Activated T-cell treated with anti-CD3 and anti-CD28 coated beads, Interleukin-2, amount 50 U/mL, for 4 hours (primary cell): Measurements from ENCODE around the gene EIF4E. TPM values are rescaled to one million over a fixed set of nuclear protein-coding genes. Genes with fewer than 3 reads are reported as not detected.

Experiments
- ATAC-seq, 2 donors: fragments of 200-7000 bp; cut with Tn5 transposase; one replicate each; pipeline ENCODE4 v1.10.0; 2021
- DNase-seq: peaks from one replicate; pipeline ENCODE4 v3.0.0-alpha.2; 2020
- H3K27me3 Mint-ChIP-seq: one replicate; pipeline ENCODE4 v1.8.0; 2021; ENCODE audit warnings: low read depth, mixed read lengths
- H3K36me3 Mint-ChIP-seq: one replicate; pipeline ENCODE4 v1.8.0; 2022; ENCODE audit warnings: mixed read lengths; ENCODE audit not compliant: insufficient read depth
- H3K4me1 Mint-ChIP-seq: one replicate; pipeline ENCODE4 v1.8.0; 2021; ENCODE audit warnings: low read depth, mixed read lengths
- H3K4me3 Mint-ChIP-seq: one replicate; pipeline ENCODE4 v1.8.0; 2021; ENCODE audit warnings: mild to moderate bottlenecking, moderate library complexity, mixed read lengths
- H3K9me3 Mint-ChIP-seq: one replicate; pipeline ENCODE4 v1.8.0; 2021; ENCODE audit warnings: mixed read lengths
- total RNA-seq, 3 donors: library from RNA; stranded (reverse); gene quantifications; one replicate each; pipeline ENCODE4 v1.2.1, GENCODE V29; 2021

EIF4E gene, protein sequence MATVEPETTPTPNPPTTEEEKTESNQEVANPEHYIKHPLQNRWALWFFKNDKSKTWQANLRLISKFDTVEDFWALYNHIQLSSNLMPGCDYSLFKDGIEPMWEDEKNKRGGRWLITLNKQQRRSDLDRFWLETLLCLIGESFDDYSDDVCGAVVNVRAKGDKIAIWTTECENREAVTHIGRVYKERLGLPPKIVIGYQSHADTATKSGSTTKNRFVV
- total RNA-seq: 100 to 1,000 TPM; 196 to 204 (median 198) TPM

DNA sequence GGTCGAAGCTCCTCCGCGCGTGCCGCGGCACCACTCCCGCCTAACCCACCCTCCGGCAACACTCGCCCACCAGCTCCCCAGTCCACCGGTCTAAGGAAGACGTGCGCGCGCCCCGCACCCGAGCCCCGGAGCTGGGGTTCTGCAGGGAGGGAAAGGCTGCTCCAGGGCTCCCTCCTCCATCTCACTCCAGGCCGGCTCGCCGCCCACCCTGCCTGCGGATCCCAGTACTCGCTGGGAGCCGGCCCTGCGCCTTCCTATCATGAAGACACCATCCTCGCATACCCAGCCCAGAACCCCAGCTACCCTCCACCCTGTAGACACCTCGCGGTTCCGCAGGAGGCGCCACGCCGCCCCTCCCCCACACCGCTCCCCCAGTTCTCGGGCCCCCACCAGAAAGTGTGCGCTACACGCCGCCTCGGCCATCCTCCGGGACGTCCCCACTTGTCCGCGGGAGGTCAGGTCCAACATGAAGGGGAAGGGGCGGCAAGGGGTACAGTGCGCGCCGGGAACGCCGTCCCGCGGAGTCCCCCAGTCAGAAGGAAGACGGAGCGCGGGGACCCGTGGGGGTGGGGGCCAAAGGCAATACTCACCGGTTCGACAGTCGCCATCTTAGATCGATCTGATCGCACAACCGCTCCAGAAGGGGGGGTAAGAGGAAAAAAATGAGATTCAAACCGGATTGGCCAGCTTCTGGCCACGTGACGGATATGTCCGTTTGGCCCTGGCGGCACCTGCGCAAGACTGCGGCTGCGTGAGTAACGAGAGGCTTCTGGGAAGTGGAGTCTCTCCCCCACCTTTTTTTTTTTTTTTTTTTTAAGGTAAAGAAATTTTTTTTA, at the start of gene EIF4E:
Gene EIF4E, minus strand, starts transcription at position 629 of the 836 bp plus-strand sequence. Its CDS starts 21 bp downstream, at position 608.
- peak; percentile 94 for DNase-seq
- Mint-ChIP-seq H3K27me3 (no peaks in the 10 kb centered on the region), H3K9me3 (no peaks in the 10 kb centered on the region), H3K4me1 (peaks cover 37% of the 10 kb centered on the region), H3K36me3 (peaks cover 11% of the 10 kb centered on the region), H3K4me3 (peak within 1 kb of the TSS; percentile 100)
- peak; percentile 74 to 78 for ATAC-seq

DNA sequence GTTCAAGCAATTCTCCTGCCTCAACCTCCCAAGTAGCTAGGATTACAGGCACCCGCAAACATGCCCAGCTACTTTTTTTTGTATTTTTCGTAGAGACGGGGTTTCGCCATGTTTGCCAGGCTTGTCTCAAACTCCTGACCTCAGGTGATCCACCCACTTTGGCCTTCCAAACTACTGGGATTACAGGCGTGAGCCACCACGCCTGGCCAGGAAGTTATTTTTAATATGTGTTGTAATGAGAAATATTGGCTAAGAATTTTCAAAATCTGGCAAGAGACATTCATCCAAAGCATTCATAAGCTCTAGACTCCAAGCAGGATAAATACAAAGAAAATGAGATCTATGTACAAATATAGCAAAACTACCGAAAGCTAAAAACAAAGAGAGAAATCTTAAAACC, 48.6 kb upstream of the EIF4E start:
- H3K4me1 Mint-ChIP-seq: no peaks in the 10 kb centered on the region
- H3K9me3 Mint-ChIP-seq: no peaks in the 10 kb centered on the region
- H3K4me3 Mint-ChIP-seq: no peak overlapping the region
- no peaks in the 10 kb centered on the region for H3K36me3 Mint-ChIP-seq
- ATAC-seq (no peak), DNase-seq (no peak)
- peaks cover 4% of the 10 kb centered on the region for H3K27me3 Mint-ChIP-seq

DNA sequence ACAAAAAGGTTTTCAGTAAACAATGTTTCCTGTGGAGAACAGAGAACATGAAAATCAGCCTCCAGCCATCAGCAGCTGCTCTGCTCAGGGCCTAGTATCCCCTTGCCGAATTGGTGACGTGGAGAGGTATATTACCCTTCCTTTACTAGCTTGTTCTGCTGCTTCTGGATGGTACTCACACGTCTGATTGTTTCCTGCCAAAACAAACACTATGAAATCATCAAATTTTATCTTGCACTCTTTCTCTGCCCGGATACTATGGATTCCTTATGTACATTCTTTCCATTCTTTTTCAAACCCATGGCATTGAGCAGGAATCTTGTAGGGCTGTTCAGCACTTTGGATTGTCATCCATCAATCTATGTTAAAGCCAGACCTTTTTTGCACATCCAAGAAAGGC, 47.8 kb upstream of the EIF4E start:
- no peak for DNase-seq
- Mint-ChIP-seq H3K4me3 (no peak overlapping the region), H3K36me3 (no peaks in the 10 kb centered on the region), H3K9me3 (no peaks in the 10 kb centered on the region), H3K27me3 (peaks cover 4% of the 10 kb centered on the region), H3K4me1 (no peaks in the 10 kb centered on the region)
- no peak for ATAC-seq

DNA sequence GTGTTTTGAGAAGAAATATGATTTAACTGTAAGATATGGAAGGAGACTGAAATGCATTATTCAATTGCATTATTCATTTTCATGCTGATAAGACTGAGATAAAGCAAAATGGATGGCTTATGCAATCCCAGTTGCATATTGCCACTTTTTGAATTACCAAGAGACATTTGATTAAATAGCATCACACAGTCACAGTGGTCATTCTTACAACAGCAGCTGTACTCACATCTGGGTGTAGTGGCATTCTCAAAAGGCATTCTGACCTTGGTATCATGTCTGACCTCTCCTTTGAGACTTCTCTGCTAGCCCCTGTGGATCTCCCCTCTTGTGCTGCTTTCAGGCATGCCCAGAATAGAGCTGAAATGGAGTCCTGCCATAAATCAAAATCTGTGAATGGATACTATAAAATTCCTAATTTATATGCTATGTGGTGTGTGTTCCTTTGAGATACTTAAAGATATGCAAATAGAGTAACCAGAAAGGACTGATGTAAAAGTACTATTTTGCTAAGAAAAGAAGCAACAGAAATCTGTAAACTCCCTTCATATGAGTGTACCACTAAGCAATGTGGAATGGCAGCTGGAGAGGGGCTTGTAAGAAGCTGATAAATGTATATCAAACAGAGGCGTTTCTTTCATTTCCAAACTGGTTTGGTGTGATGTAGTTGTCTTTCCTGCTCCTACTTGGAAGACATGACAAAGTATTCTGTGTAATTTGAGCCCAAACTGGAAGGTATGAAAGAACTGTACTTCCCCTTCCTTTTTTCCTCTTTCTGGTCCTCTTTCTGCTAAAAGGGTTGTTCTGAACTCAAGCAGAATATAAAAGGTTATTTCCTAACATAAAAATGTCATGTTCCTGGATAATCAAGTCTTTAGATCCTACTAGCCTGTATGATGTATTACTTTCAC, 41.2 kb upstream of the EIF4E start:
- ATAC-seq (no peak), DNase-seq (no peak)
- H3K4me1 Mint-ChIP-seq: no peaks in the 10 kb centered on the region
- H3K4me3 Mint-ChIP-seq: no peak overlapping the region
- no peaks in the 10 kb centered on the region for H3K9me3 Mint-ChIP-seq
- no peaks in the 10 kb centered on the region for H3K36me3 Mint-ChIP-seq
- H3K27me3 Mint-ChIP-seq: peaks cover 5% of the 10 kb centered on the region

DNA sequence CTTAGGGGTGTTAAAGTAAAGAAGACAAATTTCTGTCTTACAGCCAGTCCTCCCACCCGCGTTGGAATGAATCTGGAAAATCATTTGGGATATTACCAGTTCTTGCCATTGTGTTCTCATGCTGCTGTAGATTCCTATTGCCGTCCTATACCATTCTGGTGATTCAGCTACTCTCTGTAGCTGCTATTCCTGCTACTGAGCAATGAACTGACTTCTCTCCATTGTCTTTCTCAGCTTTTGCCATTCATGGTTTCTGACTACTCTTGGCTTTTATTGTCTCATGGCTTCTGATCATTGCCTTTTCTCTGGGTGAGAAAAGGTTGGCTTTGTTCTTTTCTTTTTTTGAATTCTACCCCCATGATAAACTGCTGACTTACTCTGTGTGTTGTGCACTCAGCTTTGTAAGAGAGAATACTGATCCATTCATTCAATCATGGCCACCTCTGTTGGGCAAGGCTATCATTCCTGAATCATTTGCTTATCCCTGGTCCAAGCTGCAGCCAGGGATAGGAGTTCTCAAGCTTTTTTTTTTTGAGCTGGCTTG, 38.9 kb upstream of the EIF4E start:
- H3K4me3 Mint-ChIP-seq: no peak overlapping the region
- no peaks in the 10 kb centered on the region for H3K36me3 Mint-ChIP-seq
- no peaks in the 10 kb centered on the region for H3K9me3 Mint-ChIP-seq
- ATAC-seq: no peak
- no peak for DNase-seq
- peaks cover 5% of the 10 kb centered on the region for H3K27me3 Mint-ChIP-seq
- H3K4me1 Mint-ChIP-seq: no peaks in the 10 kb centered on the region

DNA sequence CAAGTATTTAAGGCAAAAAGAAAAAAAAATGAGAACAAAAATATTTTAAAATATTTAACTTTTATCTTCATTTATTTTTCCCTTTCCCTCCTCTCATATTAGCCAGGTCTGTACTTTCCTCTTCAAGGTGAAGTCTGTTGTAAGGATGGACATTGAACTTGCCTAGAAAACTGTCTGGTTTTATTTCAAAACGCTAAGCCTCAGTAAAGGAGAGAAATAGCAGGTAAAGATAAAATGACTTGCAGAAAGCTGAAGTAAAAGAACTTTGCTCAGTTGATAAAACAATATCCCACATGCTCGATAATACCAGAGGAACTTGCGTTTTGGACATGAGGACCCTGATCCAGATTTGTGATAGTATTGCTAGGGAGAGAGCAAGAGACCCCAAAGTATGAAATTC, 38.0 kb upstream of the EIF4E start:
- ATAC-seq (no peak), DNase-seq (no peak)
- Mint-ChIP-seq H3K9me3 (no peaks in the 10 kb centered on the region), H3K27me3 (peaks cover 5% of the 10 kb centered on the region), H3K4me1 (no peaks in the 10 kb centered on the region), H3K4me3 (no peak overlapping the region), H3K36me3 (no peaks in the 10 kb centered on the region)

DNA sequence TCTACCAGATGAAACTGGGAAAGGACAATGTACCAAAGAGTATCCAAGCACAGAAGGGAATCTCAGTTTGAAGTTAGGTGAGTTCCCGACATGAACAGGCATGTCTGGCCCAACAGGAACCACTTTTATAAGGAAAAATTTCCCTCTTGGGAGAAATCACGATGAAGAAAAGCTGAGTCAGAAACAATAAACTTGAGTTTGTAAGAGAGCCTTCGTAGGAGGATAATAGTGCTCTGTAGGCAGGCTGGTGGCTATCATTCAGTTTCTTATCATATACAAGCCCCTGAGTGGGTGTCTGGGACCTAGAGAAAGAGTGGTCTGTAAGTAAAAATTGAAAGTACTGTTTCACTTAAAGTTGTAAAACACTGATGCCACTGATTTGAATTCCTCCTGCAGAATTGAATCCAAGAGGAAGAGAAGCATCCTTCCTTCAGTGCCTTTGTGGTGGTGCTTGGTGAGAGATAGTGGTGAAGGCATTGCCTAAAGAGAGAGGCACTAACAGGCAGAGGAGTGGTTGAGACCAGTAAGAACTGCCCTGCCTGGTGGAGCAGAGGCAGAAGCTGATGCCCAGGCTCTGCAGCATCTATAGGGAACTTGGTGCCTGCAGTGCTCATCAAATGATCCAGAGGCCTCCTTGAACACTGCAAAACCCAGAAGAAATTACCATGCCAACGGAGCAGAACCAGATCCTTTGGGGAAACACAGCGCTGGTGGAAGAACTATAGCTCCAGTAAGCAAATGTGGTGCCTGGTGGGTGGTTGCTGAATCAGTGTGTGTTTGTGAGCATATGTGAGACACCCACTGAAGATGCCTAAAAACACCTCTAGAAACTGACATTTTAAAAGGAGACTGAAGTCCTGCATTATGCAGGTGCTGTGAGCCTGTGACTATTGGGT, 34.9 kb upstream of the EIF4E start:
- Mint-ChIP-seq H3K4me1 (no peaks in the 10 kb centered on the region), H3K27me3 (peaks cover 5% of the 10 kb centered on the region), H3K36me3 (no peaks in the 10 kb centered on the region), H3K9me3 (no peaks in the 10 kb centered on the region), H3K4me3 (no peak overlapping the region)
- no peak for DNase-seq
- ATAC-seq: no peak

DNA sequence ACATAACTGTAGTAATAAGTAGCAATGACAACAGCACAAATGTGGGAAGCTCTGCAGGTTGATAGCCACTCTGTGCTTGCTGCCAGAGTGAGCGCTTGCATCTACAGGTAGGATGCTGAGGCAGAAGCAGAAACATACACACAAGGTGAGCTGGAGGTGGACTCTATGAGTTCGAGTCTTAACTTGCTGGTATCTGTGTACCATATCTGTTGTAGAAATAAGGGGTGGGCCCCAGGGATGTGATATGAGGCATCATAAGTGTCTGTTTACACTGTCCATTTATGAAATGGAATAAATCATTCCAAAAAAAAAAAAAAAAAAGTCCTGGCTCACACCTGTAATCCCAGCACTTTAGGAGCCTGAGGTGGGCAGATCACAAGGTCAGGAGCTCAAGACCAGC, 32.8 kb upstream of the EIF4E start:
- Mint-ChIP-seq H3K4me1 (no peaks in the 10 kb centered on the region), H3K27me3 (no peaks in the 10 kb centered on the region), H3K9me3 (no peaks in the 10 kb centered on the region), H3K4me3 (no peak overlapping the region), H3K36me3 (no peaks in the 10 kb centered on the region)
- ATAC-seq: no peak
- DNase-seq: no peak

DNA sequence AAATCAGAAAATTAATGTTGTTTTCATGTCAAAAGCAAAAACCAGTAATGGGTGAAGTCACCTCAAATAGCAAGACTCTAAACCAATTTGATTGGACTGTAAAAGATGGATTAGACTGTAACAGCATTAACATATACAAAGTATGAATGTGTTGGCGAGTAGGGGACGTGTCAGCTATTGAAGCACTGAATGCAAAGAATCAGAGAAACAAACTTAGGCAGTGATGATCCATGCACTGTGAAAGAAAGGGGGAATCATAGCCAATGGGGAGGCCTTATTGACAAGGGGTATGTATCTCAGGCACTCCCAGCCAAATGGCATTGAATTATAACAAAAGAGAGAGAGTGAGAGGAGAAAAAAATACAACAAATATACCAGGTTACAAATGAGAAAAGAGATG, 30.5 kb upstream of the EIF4E start:
- Mint-ChIP-seq H3K36me3 (no peaks in the 10 kb centered on the region), H3K4me1 (no peaks in the 10 kb centered on the region), H3K27me3 (peaks cover 5% of the 10 kb centered on the region), H3K4me3 (no peak overlapping the region), H3K9me3 (no peaks in the 10 kb centered on the region)
- ATAC-seq (no peak), DNase-seq (no peak)

DNA sequence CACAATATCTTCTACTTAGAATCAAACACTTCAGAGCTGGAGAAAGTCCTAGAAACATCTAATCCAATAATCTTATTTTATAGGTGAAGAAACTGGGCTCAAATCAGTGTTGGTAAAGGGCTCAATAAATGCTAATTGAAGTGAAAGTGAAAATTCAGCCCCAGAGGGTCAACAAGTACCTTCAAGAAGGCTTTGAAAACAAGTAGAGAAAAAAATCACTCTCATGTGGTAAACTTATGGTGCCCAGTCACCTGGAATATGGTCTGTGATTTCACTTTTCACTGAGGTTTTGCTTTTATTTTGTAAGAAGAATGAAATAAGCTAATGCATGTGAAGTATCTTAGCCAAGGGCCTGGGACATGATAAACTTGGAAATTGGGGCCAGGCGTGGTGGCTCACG, 29.1 kb upstream of the EIF4E start:
- no peak for ATAC-seq
- Mint-ChIP-seq H3K9me3 (no peaks in the 10 kb centered on the region), H3K4me1 (no peaks in the 10 kb centered on the region), H3K27me3 (peaks cover 5% of the 10 kb centered on the region), H3K4me3 (no peak overlapping the region), H3K36me3 (no peaks in the 10 kb centered on the region)
- DNase-seq: no peak

DNA sequence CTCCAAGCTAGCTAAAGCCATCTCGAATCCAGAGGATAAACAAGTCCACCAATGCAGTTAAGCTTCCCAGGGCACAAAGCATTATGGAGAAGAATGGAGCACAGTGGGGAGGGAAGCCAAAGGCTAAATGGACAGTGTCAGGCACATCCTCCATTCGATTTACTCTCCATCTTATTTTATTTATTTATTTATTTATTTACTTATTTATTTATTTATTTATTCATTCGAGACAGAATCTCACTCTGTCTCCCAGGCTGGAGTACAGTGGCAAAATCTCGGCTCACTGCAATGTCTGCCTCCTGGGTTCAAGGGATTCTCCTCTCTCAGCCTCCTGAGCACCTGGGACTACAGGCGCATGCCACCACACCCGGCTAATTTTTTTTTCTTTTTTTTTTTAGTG, 26.3 kb upstream of the EIF4E start:
- H3K4me1 Mint-ChIP-seq: no peaks in the 10 kb centered on the region
- no peaks in the 10 kb centered on the region for H3K9me3 Mint-ChIP-seq
- no peak overlapping the region for H3K4me3 Mint-ChIP-seq
- H3K36me3 Mint-ChIP-seq: no peaks in the 10 kb centered on the region
- H3K27me3 Mint-ChIP-seq: peaks cover 5% of the 10 kb centered on the region
- ATAC-seq: no peak
- no peak for DNase-seq

DNA sequence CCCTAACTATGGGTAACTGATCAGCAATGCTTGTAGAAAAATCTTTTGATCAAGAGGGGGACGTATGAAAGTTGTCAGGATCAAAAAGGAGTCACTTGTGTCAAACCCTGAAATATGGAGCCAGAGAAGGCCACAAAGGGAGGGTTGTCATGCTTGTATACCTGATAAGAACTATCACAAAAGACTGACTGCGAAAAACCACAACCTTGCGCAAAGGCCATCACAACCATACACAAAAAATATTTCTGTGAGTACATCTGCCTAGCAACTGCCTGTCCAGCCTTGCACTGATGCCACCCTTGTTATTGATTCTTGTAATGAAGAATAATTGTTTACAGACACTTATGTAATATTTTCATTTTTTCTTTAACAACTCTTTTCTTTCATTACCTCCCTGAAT, 22.8 kb upstream of the EIF4E start:
- no peaks in the 10 kb centered on the region for H3K4me1 Mint-ChIP-seq
- no peaks in the 10 kb centered on the region for H3K36me3 Mint-ChIP-seq
- peaks cover 5% of the 10 kb centered on the region for H3K27me3 Mint-ChIP-seq
- no peak for DNase-seq
- ATAC-seq: no peak
- H3K9me3 Mint-ChIP-seq: no peaks in the 10 kb centered on the region
- no peak overlapping the region for H3K4me3 Mint-ChIP-seq

DNA sequence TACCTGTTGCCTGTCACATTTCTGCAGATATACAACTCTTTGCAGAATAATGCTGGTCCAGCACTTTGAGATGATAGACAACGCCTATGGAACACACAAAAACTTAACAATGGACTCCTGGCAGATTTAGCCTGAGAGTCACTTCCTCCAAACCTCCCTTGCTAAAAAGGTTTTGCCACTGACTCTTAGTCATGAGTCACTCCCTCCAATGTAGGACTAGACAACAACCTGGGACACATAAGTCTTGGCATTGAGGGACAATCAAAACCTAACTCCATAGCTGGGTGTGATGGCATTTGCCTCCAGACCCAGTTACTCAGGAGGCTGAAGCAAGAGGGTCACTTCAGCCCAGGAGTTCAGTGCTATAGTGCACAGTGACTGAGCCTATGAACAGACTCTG, 22.0 kb upstream of the EIF4E start:
- Mint-ChIP-seq H3K9me3 (no peaks in the 10 kb centered on the region), H3K4me1 (no peaks in the 10 kb centered on the region), H3K4me3 (no peak overlapping the region), H3K27me3 (peaks cover 5% of the 10 kb centered on the region), H3K36me3 (no peaks in the 10 kb centered on the region)
- DNase-seq (no peak), ATAC-seq (no peak)
